GM21737 (cell line): Measurements from ENCODE around the gene PTPRN2.
"Not testable (repeated sequence)": the region's sequence is repeated elsewhere in the genome, so short reads cannot be mapped to it uniquely, and the experiment has no call there.

ENCODE experiments used
- ATAC-seq: cut with Tn5 transposase; IDR thresholded peaks from one replicate; pipeline ENCODE4 v1.9.1; 2021; ENCODE audit warnings: mild to moderate bottlenecking, moderate library complexity; ENCODE audit not compliant: unreplicated experiment

Gene PTPRN2

GRCh38 chr7:157667261-157667660 lies 920.4 kb downstream of the PTPRN2 start:
- ATAC-seq, result no peak

- no peak for ATAC-seq
These were observed 921.0 kb downstream of the PTPRN2 start for GRCh38 chr7:157666530-157667040.

GRCh38 chr7:157665634-157665988 lies 922.0 kb downstream of the PTPRN2 start:
- not testable (repeated sequence) for ATAC-seq

- no peak for ATAC-seq
These were observed 922.6 kb downstream of the PTPRN2 start for GRCh38 chr7:157664871-157665633.

- no peak for ATAC-seq
These were observed 923.6 kb downstream of the PTPRN2 start for GRCh38 chr7:157664034-157664433.

GRCh38 chr7:157662981-157663716 lies 924.5 kb downstream of the PTPRN2 start:
- no peak for ATAC-seq

- no peak for ATAC-seq
These were observed 925.4 kb downstream of the PTPRN2 start for GRCh38 chr7:157662110-157662791.

GRCh38 chr7:157661611-157661975 lies 926.0 kb downstream of the PTPRN2 start:
- no peak for ATAC-seq

- no peak for ATAC-seq
These were observed 926.5 kb downstream of the PTPRN2 start for GRCh38 chr7:157660971-157661610.

- no peak for ATAC-seq
These were observed 928.7 kb downstream of the PTPRN2 start for GRCh38 chr7:157658851-157659412.

GRCh38 chr7:157657741-157658740 lies 929.6 kb downstream of the PTPRN2 start:
- no peak for ATAC-seq

- ATAC-seq, result no peak
These were observed 931.3 kb downstream of the PTPRN2 start for GRCh38 chr7:157656195-157656769.

- ATAC-seq, result no peak
These were observed 933.3 kb downstream of the PTPRN2 start for GRCh38 chr7:157654350-157654749.

- no peak for ATAC-seq
These were observed 933.8 kb downstream of the PTPRN2 start for GRCh38 chr7:157653827-157654207.

- no peak for ATAC-seq
These were observed 934.4 kb downstream of the PTPRN2 start for GRCh38 chr7:157652954-157653826.

GRCh38 chr7:157652161-157652953 lies 935.3 kb downstream of the PTPRN2 start:
- no peak for ATAC-seq

GRCh38 chr7:157651366-157652160 lies 936.1 kb downstream of the PTPRN2 start:
- ATAC-seq, result no peak
